ENCODE results near the gene CTNNA3.
A peak's percentile ranks its signal among the peaks of the same experiment; 100 is the strongest.

The CTNNA3 gene

DNA sequence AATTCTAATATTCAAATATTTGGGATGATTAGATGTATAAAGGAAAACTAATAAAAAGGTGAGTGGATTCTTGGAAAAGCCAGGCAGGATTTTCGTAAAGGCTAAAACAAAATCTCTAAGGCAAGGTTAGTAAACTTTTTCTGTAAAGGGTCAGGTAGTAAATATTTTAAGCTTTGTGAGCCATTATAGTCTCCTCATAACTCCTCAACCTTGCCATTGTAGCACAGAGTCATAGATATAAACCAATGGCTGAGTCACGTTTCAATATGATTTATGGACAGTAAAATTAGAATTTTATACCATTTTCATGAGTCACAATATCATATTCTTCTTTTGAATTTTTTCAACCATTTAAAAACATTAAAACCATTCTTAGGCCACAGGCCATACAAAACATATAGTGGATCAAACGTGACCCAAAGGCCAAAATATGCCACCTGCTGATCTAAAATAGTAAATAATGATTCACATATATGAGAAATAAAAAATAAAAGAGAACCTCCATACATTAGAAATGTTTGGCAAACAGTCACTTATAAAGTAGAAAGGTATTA, 1422.0 kb downstream of the CTNNA3 start:
- no peak for DNase-seq

GRCh38 chr10:66265398-66265797, 1430.6 kb downstream of the CTNNA3 start:
- DNase-seq = no peak

- no peak for DNase-seq
These were observed 1436.2 kb downstream of the CTNNA3 start for GRCh38 chr10:66259836-66260235.

DNA sequence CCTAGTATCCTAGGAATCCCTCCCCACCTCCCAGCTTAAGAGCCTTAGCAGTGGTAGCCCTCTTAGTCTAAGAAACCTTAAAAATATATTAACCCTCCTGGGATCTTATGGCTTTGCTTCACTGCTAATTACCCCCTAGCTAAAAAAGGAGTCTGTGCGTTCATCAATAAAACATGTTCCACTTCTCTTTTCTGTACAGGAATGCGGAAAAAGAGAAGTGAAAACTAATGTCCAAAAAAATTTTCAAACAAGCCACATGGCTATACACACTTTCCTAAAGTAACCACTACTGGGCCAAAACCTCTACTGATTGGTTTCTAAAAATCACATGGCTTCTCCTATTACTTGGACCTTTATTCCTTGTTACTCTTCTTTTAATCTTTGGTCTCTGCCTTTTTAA, 1437.3 kb downstream of the CTNNA3 start:
- DNase-seq = no peak

- no peak for DNase-seq
These were observed 1438.2 kb downstream of the CTNNA3 start for GRCh38 chr10:66257801-66258200.

- peak in 2 of 3 experiments; percentile 49 to 89 for DNase-seq
These were observed 1443.0 kb downstream of the CTNNA3 start for GRCh38 chr10:66252986-66253385.

- no peak for DNase-seq
These were observed 1449.8 kb downstream of the CTNNA3 start for GRCh38 chr10:66246177-66246576.

- no peak for DNase-seq
These were observed 1451.0 kb downstream of the CTNNA3 start for GRCh38 chr10:66244953-66245352.

GRCh38 chr10:66242885-66243284, 1453.1 kb downstream of the CTNNA3 start:
- no peak for DNase-seq

- DNase-seq = no peak
These were observed 1456.9 kb downstream of the CTNNA3 start for GRCh38 chr10:66239062-66239461.

DNA sequence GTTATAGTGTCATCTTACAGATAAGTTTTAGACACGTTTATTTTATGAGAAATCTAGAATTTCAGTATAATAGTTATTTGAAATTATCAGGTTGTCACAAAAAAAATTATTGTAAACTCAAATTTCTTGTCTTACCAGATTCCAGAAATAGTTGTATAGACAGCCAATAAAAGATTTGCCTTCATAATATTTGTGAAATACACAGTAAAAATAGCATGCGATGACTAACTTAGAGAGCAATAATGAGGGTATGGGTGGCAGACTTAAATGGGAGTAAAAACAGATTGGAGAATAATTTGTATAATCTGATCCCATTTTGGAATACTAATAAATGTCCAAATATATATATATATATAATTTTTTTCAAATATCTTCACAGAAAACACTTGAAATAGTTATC, 1457.7 kb downstream of the CTNNA3 start:
- DNase-seq = no peak

DNA sequence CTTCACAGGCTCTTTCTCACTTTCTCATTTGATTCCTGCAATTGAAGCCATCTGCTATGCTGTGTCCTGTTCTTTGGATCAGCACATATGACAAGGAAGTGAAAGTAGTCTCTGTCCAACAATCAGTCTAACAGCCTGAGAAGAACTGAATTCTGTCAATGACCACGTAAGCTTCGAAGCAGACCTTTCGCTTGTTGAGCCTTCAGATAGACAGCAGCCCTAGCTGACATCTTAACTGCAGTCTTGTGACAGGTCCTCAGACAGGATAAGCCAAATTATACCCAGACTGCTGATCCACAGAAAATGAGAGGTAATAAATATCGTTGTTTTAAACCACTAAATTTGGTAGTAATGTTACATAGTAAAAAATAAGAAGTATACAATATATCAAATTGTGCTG, 1461.1 kb downstream of the CTNNA3 start:
- no peak for DNase-seq

GRCh38 chr10:66228887-66229286, 1467.1 kb downstream of the CTNNA3 start:
- no peak for DNase-seq

GRCh38 chr10:66223656-66224055, 1472.3 kb downstream of the CTNNA3 start:
- no peak for DNase-seq

DNA sequence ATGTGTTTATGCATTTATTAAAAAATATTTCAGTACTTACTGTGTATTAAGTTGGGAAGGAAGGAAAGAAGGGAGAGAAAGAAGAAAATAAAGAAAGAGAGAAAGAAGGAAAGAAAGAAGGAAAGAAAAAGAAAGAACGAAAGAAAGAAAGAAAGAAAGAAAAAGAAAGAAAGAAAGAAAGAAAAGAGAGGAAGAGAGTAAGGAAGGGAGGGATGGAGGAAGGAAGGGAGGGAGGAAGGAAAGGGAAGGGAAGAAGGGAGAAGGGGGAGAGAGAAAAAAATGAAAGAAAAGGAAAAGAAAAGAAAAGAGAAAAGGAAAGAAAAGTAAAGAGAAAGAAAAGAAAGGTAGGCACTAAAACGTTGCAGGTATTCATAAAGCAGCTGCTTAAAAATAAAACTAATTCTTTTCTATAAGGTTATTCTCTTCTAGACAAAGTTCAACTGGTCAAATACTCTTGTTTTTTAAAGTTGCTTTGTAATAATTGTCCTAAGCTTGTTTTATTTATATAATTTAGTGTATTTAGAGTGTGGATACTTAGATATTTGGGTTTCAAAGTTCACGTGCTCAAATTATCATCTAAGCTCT, 1473.4 kb downstream of the CTNNA3 start:
- no peak for DNase-seq

- DNase-seq = no peak
These were observed 1476.9 kb downstream of the CTNNA3 start for GRCh38 chr10:66218981-66219587.

GRCh38 chr10:66218289-66218688, 1477.7 kb downstream of the CTNNA3 start:
- no peak for DNase-seq

GRCh38 chr10:66215920-66216319, 1480.1 kb downstream of the CTNNA3 start:
- DNase-seq = no peak

GRCh38 chr10:66214721-66215404, 1481.1 kb downstream of the CTNNA3 start:
- DNase-seq = no peak

DNA sequence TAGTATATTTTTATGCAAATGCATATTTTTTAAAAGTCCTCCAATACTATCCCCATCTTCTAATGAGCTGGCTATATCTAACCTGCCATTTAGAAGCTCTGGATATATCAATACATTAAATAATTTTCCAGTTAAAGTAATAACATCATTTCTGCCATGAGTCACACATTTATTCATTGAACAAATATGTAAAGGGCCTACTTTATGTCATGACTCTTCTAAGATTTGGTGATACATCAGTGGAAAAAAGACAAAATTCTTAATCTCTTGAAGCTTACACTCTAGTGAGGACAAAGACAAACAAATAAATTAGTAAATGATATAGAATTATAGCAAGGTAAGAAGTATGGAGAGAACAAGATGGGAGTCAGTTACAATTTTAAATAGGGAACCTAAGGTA, 1487.0 kb downstream of the CTNNA3 start:
- no peak for DNase-seq

DNA sequence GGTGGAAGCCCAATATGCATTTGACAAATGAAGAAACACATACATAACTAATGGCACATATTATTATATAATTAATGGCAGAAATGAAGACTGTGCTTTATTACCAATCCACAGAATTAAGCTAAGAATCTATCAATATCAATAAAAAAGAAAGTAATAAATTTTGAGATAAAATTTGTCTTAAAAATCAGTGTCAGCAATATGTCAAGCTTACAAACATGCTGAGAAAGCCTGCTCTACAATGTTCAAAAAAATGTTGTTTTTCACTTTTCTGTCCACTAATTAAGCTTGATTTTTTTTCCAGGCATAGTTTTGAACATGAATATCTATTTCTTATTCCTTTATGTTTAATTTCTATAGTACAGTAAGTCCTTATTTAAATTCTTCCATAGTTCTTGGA, 1491.2 kb downstream of the CTNNA3 start:
- DNase-seq = no peak

- DNase-seq = no peak
These were observed 1493.9 kb downstream of the CTNNA3 start for GRCh38 chr10:66202101-66202500.

- DNase-seq = no peak
These were observed 1503.7 kb downstream of the CTNNA3 start for GRCh38 chr10:66192162-66192831.

- DNase-seq = no peak
These were observed 1505.6 kb downstream of the CTNNA3 start for GRCh38 chr10:66190413-66190812.

All from NCI-H1417 (cell line).